T-helper 2 cell treated with Interferon-gamma antibody and Interleukin-4, amounts not matched to agents 5 μg/mL and 100 μg/mL, for 36 hours (primary cell): ENCODE measurements around the gene SYT7.

Source experiments
- DNase-seq: peaks from one replicate; pipeline ENCODE4 v3.0.0; 2021; ENCODE audit warnings: low spot score
- H3K27ac Mint-ChIP-seq: one replicate; pipeline ENCODE4 v1.8.0; 2021; ENCODE audit warnings: mild to moderate bottlenecking, mixed read lengths
- H3K27me3 Mint-ChIP-seq: one replicate; pipeline ENCODE4 v1.8.0; 2021; ENCODE audit warnings: low read depth, mixed read lengths
- H3K36me3 Mint-ChIP-seq: one replicate; pipeline ENCODE4 v1.8.0; 2021; ENCODE audit warnings: low read depth, mixed read lengths
- H3K4me1 Mint-ChIP-seq: one replicate; pipeline ENCODE4 v1.8.0; 2021; ENCODE audit warnings: low read depth, mixed read lengths
- H3K4me3 Mint-ChIP-seq: one replicate; pipeline ENCODE4 v1.8.0; 2022; ENCODE audit warnings: mild to moderate bottlenecking, moderate library complexity, mixed read lengths
- H3K9me3 Mint-ChIP-seq: one replicate; pipeline ENCODE4 v1.8.0; 2021; ENCODE audit warnings: mixed read lengths

SYT7 gene

GRCh38 chr11:61581030-61581928, at the start of gene SYT7:
Gene SYT7 (minus strand): TSS chr11:61581076. CDS start chr11:61580820, 256 bp downstream.
- Mint-ChIP-seq H3K36me3 (no peaks in the 10 kb centered on the region), H3K27me3 (peaks cover 57% of the 10 kb centered on the region), H3K4me1 (peaks cover 8% of the 10 kb centered on the region), H3K4me3 (peak within 1 kb of the TSS; percentile 83), H3K27ac (peak within 1 kb of the TSS; percentile 60), H3K9me3 (no peaks in the 10 kb centered on the region)
- DNase-seq, result peak; percentile 91

- Mint-ChIP-seq H3K27ac (no peak overlapping the region), H3K36me3 (no peaks in the 10 kb centered on the region), H3K4me1 (no peaks in the 10 kb centered on the region), H3K9me3 (no peaks in the 10 kb centered on the region), H3K4me3 (no peak overlapping the region), H3K27me3 (no peaks in the 10 kb centered on the region)
- DNase-seq, result no peak
These were observed 49.2 kb upstream of the SYT7 start for GRCh38 chr11:61630089-61630488.

- H3K4me3 Mint-ChIP-seq, result no peak overlapping the region
- H3K4me1 Mint-ChIP-seq, result no peaks in the 10 kb centered on the region
These were observed 48.4 kb upstream of the SYT7 start for GRCh38 chr11:61629082-61629833.

GRCh38 chr11:61628662-61628970, 47.7 kb upstream of the SYT7 start:
- H3K4me3 Mint-ChIP-seq, result no peak overlapping the region
- no peaks in the 10 kb centered on the region for H3K9me3 Mint-ChIP-seq
- DNase-seq, result no peak
- no peak overlapping the region for H3K27ac Mint-ChIP-seq
- H3K4me1 Mint-ChIP-seq, result no peaks in the 10 kb centered on the region
- no peaks in the 10 kb centered on the region for H3K36me3 Mint-ChIP-seq
- no peaks in the 10 kb centered on the region for H3K27me3 Mint-ChIP-seq

More at GRCh38 chr11:61629082-61629833, 48.4 kb upstream of the SYT7 start:
- Mint-ChIP-seq H3K27ac (no peak overlapping the region), H3K36me3 (no peaks in the 10 kb centered on the region), H3K27me3 (no peaks in the 10 kb centered on the region), H3K9me3 (no peaks in the 10 kb centered on the region)
- DNase-seq, result no peak

GRCh38 chr11:61627850-61628661, 47.2 kb upstream of the SYT7 start:
- Mint-ChIP-seq H3K27ac (no peak overlapping the region), H3K4me1 (no peaks in the 10 kb centered on the region), H3K4me3 (no peak overlapping the region), H3K36me3 (no peaks in the 10 kb centered on the region), H3K27me3 (no peaks in the 10 kb centered on the region), H3K9me3 (no peaks in the 10 kb centered on the region)
- DNase-seq, result no peak

- Mint-ChIP-seq H3K4me1 (no peaks in the 10 kb centered on the region), H3K9me3 (no peaks in the 10 kb centered on the region), H3K4me3 (no peak overlapping the region), H3K27ac (no peak overlapping the region), H3K27me3 (no peaks in the 10 kb centered on the region), H3K36me3 (no peaks in the 10 kb centered on the region)
- no peak for DNase-seq
These were observed 45.9 kb upstream of the SYT7 start for GRCh38 chr11:61626580-61627380.

- Mint-ChIP-seq H3K4me3 (no peak overlapping the region), H3K27ac (no peak overlapping the region), H3K27me3 (no peaks in the 10 kb centered on the region), H3K4me1 (no peaks in the 10 kb centered on the region), H3K9me3 (no peaks in the 10 kb centered on the region), H3K36me3 (no peaks in the 10 kb centered on the region)
- no peak for DNase-seq
These were observed 44.6 kb upstream of the SYT7 start for GRCh38 chr11:61625525-61625924.

GRCh38 chr11:61621917-61622585, 41.2 kb upstream of the SYT7 start:
- H3K4me1 Mint-ChIP-seq, result no peaks in the 10 kb centered on the region
- H3K27me3 Mint-ChIP-seq, result no peaks in the 10 kb centered on the region
- no peak overlapping the region for H3K27ac Mint-ChIP-seq
- H3K4me3 Mint-ChIP-seq, result no peak overlapping the region
- no peak for DNase-seq
- no peaks in the 10 kb centered on the region for H3K9me3 Mint-ChIP-seq
- no peaks in the 10 kb centered on the region for H3K36me3 Mint-ChIP-seq

GRCh38 chr11:61619471-61620226, 38.8 kb upstream of the SYT7 start:
- H3K4me1 Mint-ChIP-seq, result no peaks in the 10 kb centered on the region

GRCh38 chr11:61618978-61619377, 38.1 kb upstream of the SYT7 start:
- no peak overlapping the region for H3K27ac Mint-ChIP-seq
- H3K4me1 Mint-ChIP-seq, result no peaks in the 10 kb centered on the region
- H3K27me3 Mint-ChIP-seq, result peaks cover 3% of the 10 kb centered on the region
- DNase-seq, result no peak
- no peak overlapping the region for H3K4me3 Mint-ChIP-seq
- H3K9me3 Mint-ChIP-seq, result no peaks in the 10 kb centered on the region
- H3K36me3 Mint-ChIP-seq, result no peaks in the 10 kb centered on the region

More at GRCh38 chr11:61619471-61620226, 38.8 kb upstream of the SYT7 start:
- Mint-ChIP-seq H3K27ac (no peak overlapping the region), H3K9me3 (no peaks in the 10 kb centered on the region), H3K27me3 (peaks cover 3% of the 10 kb centered on the region), H3K36me3 (no peaks in the 10 kb centered on the region), H3K4me3 (no peak overlapping the region)
- DNase-seq, result no peak

GRCh38 chr11:61617515-61617914, 36.6 kb upstream of the SYT7 start:
- no peaks in the 10 kb centered on the region for H3K4me1 Mint-ChIP-seq
- no peak for DNase-seq
- peaks cover 3% of the 10 kb centered on the region for H3K27me3 Mint-ChIP-seq
- H3K4me3 Mint-ChIP-seq, result no peak overlapping the region
- H3K27ac Mint-ChIP-seq, result no peak overlapping the region
- H3K36me3 Mint-ChIP-seq, result no peaks in the 10 kb centered on the region
- H3K9me3 Mint-ChIP-seq, result no peaks in the 10 kb centered on the region

GRCh38 chr11:61616434-61616833, 35.6 kb upstream of the SYT7 start:
- Mint-ChIP-seq H3K9me3 (no peaks in the 10 kb centered on the region), H3K36me3 (no peaks in the 10 kb centered on the region), H3K4me3 (no peak overlapping the region), H3K27ac (no peak overlapping the region), H3K27me3 (peaks cover 3% of the 10 kb centered on the region), H3K4me1 (no peaks in the 10 kb centered on the region)
- DNase-seq, result no peak
